SK-N-SH (cell line): ENCODE results near the gene PTPA. TPM values are rescaled to one million over a fixed set of nuclear protein-coding genes. Genes with fewer than 3 reads are reported as not detected.
A peak's percentile ranks its signal among the peaks of the same experiment; 100 is the strongest.

Source experiments
- CTCF ChIA-PET: fragments of 300-600, 350-600 bp; formaldehyde crosslinking; extraction: SDS; loops from one replicate; lab custom pipeline; 2021; lab: Yijun Ruan, JAX
- POLR2A ChIA-PET: fragments of 350-600 bp; sonication (Branson Sonifier 250); formaldehyde crosslinking; extraction: SDS; loops from one replicate; lab custom pipeline; 2020; ENCODE audit warnings: antibody characterized with exemption, inconsistent platforms; lab: Yijun Ruan, JAX
- DNase-seq: peaks from one replicate; pipeline ENCODE4 v3.0.0; 2012
- H2AFZ ChIP-seq: fragments of 200-600 bp; sonication (generic); 2 replicates; pipeline ENCODE4 v1.8.1; 2016; ENCODE audit warnings: antibody characterized with exemption, mild to moderate bottlenecking, low read depth
- H3F3A ChIP-seq: fragments of 200-600 bp; sonication (generic); replicated peaks from 2 replicates; pipeline ENCODE3; 2016; ENCODE audit warnings: antibody characterized with exemption, mild to moderate bottlenecking; ENCODE audit not compliant: insufficient read depth
- H3K27ac ChIP-seq, 2 experiments: fragments of 200-500 bp in 1 of 2; fragments of 200-600 bp in 1 of 2; sonication (Bioruptor generic) in 1 of 2; sonication (generic), shearing (Covaris generic) in 1 of 2; 2 replicates each; pipeline versions ENCODE4 v1.5.1 to v1.6.1; 2014 to 2016; ENCODE audit warnings: low read depth in 2 of 2, inconsistent platforms in 1 of 2, low read length in 1 of 2, mild to moderate bottlenecking in 1 of 2, mixed read lengths in 1 of 2
- H3K27me3 ChIP-seq: fragments of 200-600 bp; sonication (generic), shearing (Covaris generic); 2 replicates; pipeline ENCODE4 v1.6.1; 2016; ENCODE audit warnings: mixed run types; ENCODE audit not compliant: insufficient read depth
- H3K36me3 ChIP-seq, 2 experiments: fragments of 200-500 bp in 1 of 2; fragments of 200-600 bp in 1 of 2; sonication (Bioruptor generic) in 1 of 2; sonication (generic) in 1 of 2; replicated peaks in 1 of 2; 2 replicates each; pipeline versions ENCODE3 to v1.5.1; 2014 to 2016; ENCODE audit warnings: low read length in 1 of 2, mild to moderate bottlenecking in 1 of 2; ENCODE audit not compliant: insufficient read depth in 2 of 2, control insufficient read depth in 1 of 2
- H3K4me1 ChIP-seq, 2 experiments: fragments of 200-500 bp in 1 of 2; fragments of 200-600 bp in 1 of 2; sonication (Bioruptor generic) in 1 of 2; sonication (generic), shearing (Covaris generic) in 1 of 2; 2 replicates each; pipeline versions ENCODE4 v1.5.1 to v1.6.1; 2014 to 2016; ENCODE audit warnings: low read depth in 1 of 2, low read length in 1 of 2, mixed run types in 1 of 2; ENCODE audit not compliant: insufficient read depth in 2 of 2, control insufficient read depth in 1 of 2
- H3K4me2 ChIP-seq: fragments of 200-600 bp; sonication (generic), shearing (Covaris generic); 2 replicates; pipeline ENCODE4 v1.6.1; 2017; ENCODE audit warnings: mixed run types
- H3K4me3 ChIP-seq, 2 experiments: fragments of 200-500 bp in 1 of 2; fragments of 200-600 bp in 1 of 2; sonication (Bioruptor generic) in 1 of 2; sonication (generic), shearing (Covaris generic) in 1 of 2; 2 replicates each; pipeline versions ENCODE4 v1.5.1 to v1.8.1; 2014 to 2016; ENCODE audit warnings: low read depth in 2 of 2, inconsistent platforms in 1 of 2, low read length in 1 of 2, mild to moderate bottlenecking in 1 of 2, mixed read lengths in 1 of 2, moderate library complexity in 1 of 2
- H3K79me2 ChIP-seq: fragments of 200-600 bp; sonication (generic); 2 replicates; pipeline ENCODE4 v1.8.1; 2017; ENCODE audit warnings: mild to moderate bottlenecking; ENCODE audit not compliant: insufficient read depth
- H3K9ac ChIP-seq: fragments of 200-600 bp; sonication (generic); 2 replicates; pipeline ENCODE4 v1.6.1; 2017; ENCODE audit warnings: mixed run types
- H3K9me2 ChIP-seq: fragments of 200-600 bp; sonication (generic); 2 replicates; pipeline ENCODE4 v1.6.1; 2017; ENCODE audit warnings: mixed run types
- H3K9me3 ChIP-seq: fragments of 200-600 bp; sonication (generic); 2 replicates; pipeline ENCODE4 v1.6.1; 2017; ENCODE audit warnings: mixed run types, mild to moderate bottlenecking, moderate library complexity
- H4K20me1 ChIP-seq: fragments of 200-600 bp; sonication (generic); 2 replicates; pipeline ENCODE4 v1.6.1; 2017; ENCODE audit warnings: mild to moderate bottlenecking, mixed run types; ENCODE audit not compliant: insufficient read depth
- ELF1 ChIP-seq: IDR thresholded peaks from 2 replicates; pipeline ENCODE4 v1.4.0; 2012
- FOXJ3 ChIP-seq: sonication (generic); formaldehyde crosslinking; IDR thresholded peaks from 2 replicates; pipeline ENCODE4 v1.5.1; 2020; ENCODE audit warnings: mild to moderate bottlenecking, missing genetic modification reagents
- FOXM1 ChIP-seq: IDR thresholded peaks from 2 replicates; pipeline ENCODE4 v1.4.0; 2012; ENCODE audit warnings: low read depth, mild to moderate bottlenecking
- JUND ChIP-seq: IDR thresholded peaks from 2 replicates; pipeline ENCODE4 v1.4.0; 2012
- POLR2AphosphoS5 ChIP-seq: IDR thresholded peaks from 2 replicates; pipeline ENCODE4 v1.6.1; 2012; ENCODE audit warnings: low read depth, low read length
- SIN3A ChIP-seq: IDR thresholded peaks from 2 replicates; pipeline ENCODE4 v1.6.1; 2012; ENCODE audit warnings: low read depth, mild to moderate bottlenecking, low read length, moderate library complexity, borderline replicate concordance
- TAF1 ChIP-seq: IDR thresholded peaks from 2 replicates; pipeline ENCODE4 v1.6.1; 2012; ENCODE audit warnings: low read depth, mild to moderate bottlenecking, low read length, moderate library complexity, borderline replicate concordance
- TEAD4 ChIP-seq: IDR thresholded peaks from 2 replicates; pipeline ENCODE4 v1.4.0; 2012; ENCODE audit warnings: mild to moderate bottlenecking, borderline replicate concordance; ENCODE audit not compliant: insufficient read depth
- YY1 ChIP-seq: IDR thresholded peaks from 2 replicates; pipeline ENCODE4 v1.4.0; 2012; ENCODE audit warnings: low read depth, mild to moderate bottlenecking
- WGBS: methylation state at CpG from one replicate; pipeline ENCODE4 v1.1.6; 2017; ENCODE audit warnings: low lambda C conversion rate; 5-methylcytosine and 5-hydroxymethylcytosine counted together
- polyA plus RNA-seq, 3 experiments: library from polyadenylated mRNA; depleted of rRNA; stranded (reverse); fragments of >200 nt; gene quantifications; 2 replicates each; pipeline ENCODE4 v1.2.3, GENCODE V29; 2012
- TF ChIP-seq, protein P1 (sequence below): fragments of 150-350 bp; IDR thresholded peaks from 2 replicates; pipeline ENCODE4 v1.6.1; 2016; ENCODE audit warnings: mild to moderate bottlenecking, low read depth, low read length
- TF ChIP-seq, protein P2 (sequence below): IDR thresholded peaks from 2 replicates; pipeline ENCODE4 v1.4.0; 2012; ENCODE audit warnings: low read depth, borderline replicate concordance
- TF ChIP-seq, protein P3 (sequence below): fragments of 150-350 bp; IDR thresholded peaks from 2 replicates; pipeline ENCODE4 v1.6.1; 2017; ENCODE audit warnings: antibody characterized with exemption, low read length, low read depth, borderline replicate concordance

Gene PTPA
- polyA plus RNA-seq, 1 of the 3 experiments (the other 2 are of a cell fraction) = 130 TPM

- Histone ChIP-seq H3K4me2 (no peak overlapping the region), H2AFZ (no peak overlapping the region), H4K20me1 (peaks cover 17% of the 10 kb centered on the region), H3K27ac (peak overlapping the region in 1 of 2 experiments; percentile 97; a peak in 1 of 4 replicates), H3F3A (peaks cover 41% of the 10 kb centered on the region), H3K79me2 (peaks cover 35% of the 10 kb centered on the region), H3K9ac (no peak overlapping the region), H3K4me1 (peaks cover 13 to 15% of the 10 kb centered on the region in 2 experiments; a peak in 3 of 4 replicates), H3K9me2 (no peaks in the 10 kb centered on the region), H3K27me3 (no peaks in the 10 kb centered on the region), H3K4me3 (no peak overlapping the region), H3K36me3 (peaks cover 0 to 10% of the 10 kb centered on the region in 2 experiments), H3K9me3 (no peaks in the 10 kb centered on the region)
- ChIA-PET CTCF (interaction anchor here (0.5 to 9.3 kb wide), 22 partner anchors 10 to 452 kb away, joined by 3 to 193 read pairs (median 8); partner anchors contain the start of genes C9orf50 and NTMT1), POLR2A (interaction anchor here (0.7 to 1.8 kb wide), 5 partner anchors 31 to 324 kb away, joined by 3 to 13 read pairs (median 4); no protein-coding TSS in a partner anchor)
- WGBS = 60% methylated on average over 3 of the region's 5 CpGs
- no peak for DNase-seq
- TF ChIP-seq POLR2AphosphoS5 (no peak), TEAD4 (no peak), TAF1 (no peak), YY1 (no peak), ELF1 (no peak), FOXJ3 (CRISPR knock-in tag) (no peak), SIN3A (no peak)
- TF ChIP-seq, protein P1, sequence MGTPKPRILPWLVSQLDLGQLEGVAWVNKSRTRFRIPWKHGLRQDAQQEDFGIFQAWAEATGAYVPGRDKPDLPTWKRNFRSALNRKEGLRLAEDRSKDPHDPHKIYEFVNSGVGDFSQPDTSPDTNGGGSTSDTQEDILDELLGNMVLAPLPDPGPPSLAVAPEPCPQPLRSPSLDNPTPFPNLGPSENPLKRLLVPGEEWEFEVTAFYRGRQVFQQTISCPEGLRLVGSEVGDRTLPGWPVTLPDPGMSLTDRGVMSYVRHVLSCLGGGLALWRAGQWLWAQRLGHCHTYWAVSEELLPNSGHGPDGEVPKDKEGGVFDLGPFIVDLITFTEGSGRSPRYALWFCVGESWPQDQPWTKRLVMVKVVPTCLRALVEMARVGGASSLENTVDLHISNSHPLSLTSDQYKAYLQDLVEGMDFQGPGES = no peak
- TF ChIP-seq, protein P2, sequence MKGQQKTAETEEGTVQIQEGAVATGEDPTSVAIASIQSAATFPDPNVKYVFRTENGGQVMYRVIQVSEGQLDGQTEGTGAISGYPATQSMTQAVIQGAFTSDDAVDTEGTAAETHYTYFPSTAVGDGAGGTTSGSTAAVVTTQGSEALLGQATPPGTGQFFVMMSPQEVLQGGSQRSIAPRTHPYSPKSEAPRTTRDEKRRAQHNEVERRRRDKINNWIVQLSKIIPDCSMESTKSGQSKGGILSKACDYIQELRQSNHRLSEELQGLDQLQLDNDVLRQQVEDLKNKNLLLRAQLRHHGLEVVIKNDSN = no peak
Measured at GRCh38 chr9:129172816-129173215, 61.6 kb downstream of the PTPA start.

- H3K4me1 ChIP-seq = peaks cover 15 to 16% of the 10 kb centered on the region in 2 experiments; a peak in 3 of 4 replicates
- H3K9me2 ChIP-seq = no peaks in the 10 kb centered on the region
- H3K79me2 ChIP-seq = peaks cover 37% of the 10 kb centered on the region
- peak overlapping the region; percentile 91; the same call in 1 of the 2 replicates for H3K4me2 ChIP-seq
- DNase-seq = no peak
- POLR2A ChIA-PET = interaction anchor here (0.7 to 2.4 kb wide), 14 partner anchors 31 to 438 kb away, joined by 3 to 21 read pairs (median 6); no protein-coding TSS in a partner anchor
- H4K20me1 ChIP-seq = peaks cover 19% of the 10 kb centered on the region
- H3K4me3 ChIP-seq = peak overlapping the region; percentile 90 to 98
- no peaks in the 10 kb centered on the region for H3K27me3 ChIP-seq
- no peaks in the 10 kb centered on the region for H3K9me3 ChIP-seq
- H3K36me3 ChIP-seq = peaks cover 0 to 10% of the 10 kb centered on the region in 2 experiments
- peak overlapping the region; percentile 99 for H3K9ac ChIP-seq
- H2AFZ ChIP-seq = no peak overlapping the region; the same call in 1 of the 2 replicates
- TF ChIP-seq, protein P3, sequence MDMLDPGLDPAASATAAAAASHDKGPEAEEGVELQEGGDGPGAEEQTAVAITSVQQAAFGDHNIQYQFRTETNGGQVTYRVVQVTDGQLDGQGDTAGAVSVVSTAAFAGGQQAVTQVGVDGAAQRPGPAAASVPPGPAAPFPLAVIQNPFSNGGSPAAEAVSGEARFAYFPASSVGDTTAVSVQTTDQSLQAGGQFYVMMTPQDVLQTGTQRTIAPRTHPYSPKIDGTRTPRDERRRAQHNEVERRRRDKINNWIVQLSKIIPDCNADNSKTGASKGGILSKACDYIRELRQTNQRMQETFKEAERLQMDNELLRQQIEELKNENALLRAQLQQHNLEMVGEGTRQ = no peak
- no peak for TF ChIP-seq FOXM1
- no peak for TF ChIP-seq JUND
- TF ChIP-seq, all 33 proteins: peak for 0
- 57% methylated on average over 14 of the region's 29 CpGs for WGBS
- Histone ChIP-seq H3F3A (peaks cover 34% of the 10 kb centered on the region), H3K27ac (peak overlapping the region in 1 of 2 experiments; percentile 97; a peak in 2 of 4 replicates)
- CTCF ChIA-PET = interaction anchor here (0.7 to 9.3 kb wide), 61 partner anchors 9 to 541 kb away, joined by 3 to 193 read pairs (median 5); partner anchors contain the start of genes C9orf50 and NTMT1
Measured at GRCh38 chr9:129173296-129174101, 62.3 kb downstream of the PTPA start.
